GM12801 (cell line): ENCODE measurements around the gene ZNF236.

ENCODE experiments used
- CTCF ChIP-seq: IDR thresholded peaks from one replicate; pipeline ENCODE4 v1.5.1; 2011; ENCODE audit warnings: control low read depth; ENCODE audit not compliant: insufficient read length; ENCODE audit errors: extremely low read depth

Gene ZNF236

GRCh38 chr18:76885001-76885400 is 62.6 kb downstream of the ZNF236 start:
- TF ChIP-seq CTCF, result no peak

- TF ChIP-seq CTCF, result no peak
These were observed 63.8 kb downstream of the ZNF236 start for GRCh38 chr18:76886112-76886511.

GRCh38 chr18:76889091-76889699 is 66.8 kb downstream of the ZNF236 start:
- TF ChIP-seq CTCF, result no peak

- no peak for TF ChIP-seq CTCF
These were observed 70.5 kb downstream of the ZNF236 start for GRCh38 chr18:76892832-76893231.

- no peak for TF ChIP-seq CTCF
These were observed 72.4 kb downstream of the ZNF236 start for GRCh38 chr18:76894566-76895346.

GRCh38 chr18:76895498-76895897 is 73.1 kb downstream of the ZNF236 start:
- no peak for TF ChIP-seq CTCF

GRCh38 chr18:76896677-76897076 is 74.3 kb downstream of the ZNF236 start:
- no peak for TF ChIP-seq CTCF
